ENCODE data around the gene TATDN2.
"Not testable (repeated sequence)": the region's sequence is repeated elsewhere in the genome, so short reads cannot be mapped to it uniquely, and the experiment has no call there.

Gene TATDN2

GRCh38 chr3:10238345-10239183, 9.7 kb upstream of the TATDN2 start:
- DNase-seq: no peak

GRCh38 chr3:10240799-10241198, 7.5 kb upstream of the TATDN2 start:
- no peak for DNase-seq

GRCh38 chr3:10242182-10243065, 5.8 kb upstream of the TATDN2 start:
- peak; percentile 53 for DNase-seq

GRCh38 chr3:10244009-10244408, 4.2 kb upstream of the TATDN2 start:
- no peak for DNase-seq

GRCh38 chr3:10245081-10245712, 3.1 kb upstream of the TATDN2 start:
- no peak for DNase-seq

GRCh38 chr3:10247679-10248183, 528 bp upstream of the TATDN2 start:
- no peak for DNase-seq

GRCh38 chr3:10248984-10249748, 907 bp downstream of the TATDN2 start:
- DNase-seq: no peak

- DNase-seq: no peak
These were observed 1.6 kb downstream of the TATDN2 start for GRCh38 chr3:10249833-10250232.

GRCh38 chr3:10251006-10251405, 2.7 kb downstream of the TATDN2 start:
- no peak for DNase-seq

- DNase-seq: no peak
These were observed 5.5 kb downstream of the TATDN2 start for GRCh38 chr3:10253731-10254130.

- no peak for DNase-seq
These were observed 7.6 kb downstream of the TATDN2 start for GRCh38 chr3:10255835-10256234.

- no peak for DNase-seq
These were observed 10.8 kb downstream of the TATDN2 start for GRCh38 chr3:10259036-10259435.

- no peak for DNase-seq
These were observed 11.5 kb downstream of the TATDN2 start for GRCh38 chr3:10259798-10260197.

- DNase-seq: no peak
These were observed 12.0 kb downstream of the TATDN2 start for GRCh38 chr3:10260211-10260701.

- DNase-seq: no peak
These were observed 13.8 kb downstream of the TATDN2 start for GRCh38 chr3:10262027-10262426.

GRCh38 chr3:10263646-10264363, 15.5 kb downstream of the TATDN2 start:
- DNase-seq: no peak

- no peak for DNase-seq
These were observed 17.6 kb downstream of the TATDN2 start for GRCh38 chr3:10265833-10266232.

- DNase-seq: not testable (repeated sequence)
These were observed 18.7 kb downstream of the TATDN2 start for GRCh38 chr3:10266936-10267335.

GRCh38 chr3:10268116-10268515, 19.9 kb downstream of the TATDN2 start:
- no peak for DNase-seq

- no peak for DNase-seq
These were observed 20.7 kb downstream of the TATDN2 start for GRCh38 chr3:10268930-10269329.

- DNase-seq: no peak
These were observed 21.2 kb downstream of the TATDN2 start for GRCh38 chr3:10269443-10269842.

- not testable (repeated sequence) for DNase-seq
These were observed 24.2 kb downstream of the TATDN2 start for GRCh38 chr3:10272476-10272875.

Data from SIG-M5 (cell line).